ENCODE measurements around the gene SETD1B.
"Not testable (repeated sequence)": the region's sequence is repeated elsewhere in the genome, so short reads cannot be mapped to it uniquely, and the experiment has no call there.

DNA sequence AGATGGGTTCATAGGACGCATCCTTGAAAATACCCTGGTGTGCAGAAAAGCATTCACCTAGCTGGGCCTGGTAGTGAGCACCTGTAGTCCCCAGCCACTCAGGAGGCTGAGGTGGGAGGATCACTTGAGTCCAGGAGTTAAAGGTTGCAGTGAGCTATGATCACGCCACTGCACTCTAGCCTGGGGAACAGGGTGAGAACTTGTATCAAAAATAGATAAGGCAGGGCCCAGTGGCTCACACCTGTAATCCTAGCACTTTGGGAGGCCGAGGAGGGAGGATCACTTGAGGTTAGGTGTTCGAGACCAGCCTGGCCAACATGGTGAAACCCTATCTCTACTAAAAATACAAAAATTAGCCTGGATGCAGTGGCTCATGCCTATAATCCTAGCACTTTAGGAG, 56.9 kb downstream of the SETD1B start:
- TF ChIP-seq, protein P1, sequence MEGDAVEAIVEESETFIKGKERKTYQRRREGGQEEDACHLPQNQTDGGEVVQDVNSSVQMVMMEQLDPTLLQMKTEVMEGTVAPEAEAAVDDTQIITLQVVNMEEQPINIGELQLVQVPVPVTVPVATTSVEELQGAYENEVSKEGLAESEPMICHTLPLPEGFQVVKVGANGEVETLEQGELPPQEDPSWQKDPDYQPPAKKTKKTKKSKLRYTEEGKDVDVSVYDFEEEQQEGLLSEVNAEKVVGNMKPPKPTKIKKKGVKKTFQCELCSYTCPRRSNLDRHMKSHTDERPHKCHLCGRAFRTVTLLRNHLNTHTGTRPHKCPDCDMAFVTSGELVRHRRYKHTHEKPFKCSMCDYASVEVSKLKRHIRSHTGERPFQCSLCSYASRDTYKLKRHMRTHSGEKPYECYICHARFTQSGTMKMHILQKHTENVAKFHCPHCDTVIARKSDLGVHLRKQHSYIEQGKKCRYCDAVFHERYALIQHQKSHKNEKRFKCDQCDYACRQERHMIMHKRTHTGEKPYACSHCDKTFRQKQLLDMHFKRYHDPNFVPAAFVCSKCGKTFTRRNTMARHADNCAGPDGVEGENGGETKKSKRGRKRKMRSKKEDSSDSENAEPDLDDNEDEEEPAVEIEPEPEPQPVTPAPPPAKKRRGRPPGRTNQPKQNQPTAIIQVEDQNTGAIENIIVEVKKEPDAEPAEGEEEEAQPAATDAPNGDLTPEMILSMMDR (IDR thresholded peaks at IDR 0.05; ENCODE audit: borderline replicate concordance, extremely low read depth, low read length, poor library complexity, severe bottlenecking): not testable (repeated sequence)
- not testable (repeated sequence) for TF ChIP-seq EZH2 (IDR thresholded peaks at IDR 0.05; ENCODE audit: borderline replicate concordance, low read depth, low read length, severe bottlenecking)

Measured in DND-41 (cell line).